Fibroblast of skin of right quadriceps (primary cell): ENCODE measurements around the gene GNE.
"Not testable (repeated sequence)": the region's sequence is repeated elsewhere in the genome, so short reads cannot be mapped to it uniquely, and the experiment has no call there.

Source experiments
- DNase-seq: peaks from one replicate; pipeline ENCODE4 v3.0.0-alpha.2; 2013

Gene GNE

GRCh38 chr9:36258208-36258995, at the start of gene GNE:
GNE (minus strand) TSS chr9:36258448; CDS start chr9:36249355, 9,093 bp downstream.
- peak; percentile 96 for DNase-seq

GRCh38 chr9:36306471-36307306, 48.4 kb upstream of the GNE start:
- DNase-seq: no peak

GRCh38 chr9:36304366-36304765, 46.1 kb upstream of the GNE start:
- DNase-seq: not testable (repeated sequence)

- no peak for DNase-seq
Observed at GRCh38 chr9:36301227-36301626, 43.0 kb upstream of the GNE start.

- DNase-seq: peak; percentile 85
Observed at GRCh38 chr9:36298566-36298965, 40.3 kb upstream of the GNE start.

GRCh38 chr9:36297798-36298197, 39.5 kb upstream of the GNE start:
- no peak for DNase-seq

- not testable (repeated sequence) for DNase-seq
Observed at GRCh38 chr9:36294996-36295395, 36.7 kb upstream of the GNE start.

- DNase-seq: no peak
Observed at GRCh38 chr9:36293918-36294317, 35.7 kb upstream of the GNE start.

GRCh38 chr9:36293171-36293570, 34.9 kb upstream of the GNE start:
- no peak for DNase-seq

- no peak for DNase-seq
Observed at GRCh38 chr9:36292641-36293040, 34.4 kb upstream of the GNE start.

- no peak for DNase-seq
Observed at GRCh38 chr9:36290996-36291395, 32.7 kb upstream of the GNE start.

- DNase-seq: no peak
Observed at GRCh38 chr9:36289836-36290435, 31.7 kb upstream of the GNE start.

GRCh38 chr9:36288070-36288469, 29.8 kb upstream of the GNE start:
- DNase-seq: no peak

- no peak for DNase-seq
Observed at GRCh38 chr9:36286388-36286787, 28.1 kb upstream of the GNE start.

GRCh38 chr9:36284226-36284625, 26.0 kb upstream of the GNE start:
- DNase-seq: peak; percentile 13

GRCh38 chr9:36282275-36282674, 24.0 kb upstream of the GNE start:
- no peak for DNase-seq

GRCh38 chr9:36280989-36281388, 22.7 kb upstream of the GNE start:
- no peak for DNase-seq

- no peak for DNase-seq
Observed at GRCh38 chr9:36278243-36278642, 20.0 kb upstream of the GNE start.

GRCh38 chr9:36276781-36277181, 18.5 kb upstream of the GNE start:
- peak; percentile 80 for DNase-seq

- no peak for DNase-seq
Observed at GRCh38 chr9:36276254-36276653, 18.0 kb upstream of the GNE start.

GRCh38 chr9:36275060-36275459, 16.8 kb upstream of the GNE start:
- no peak for DNase-seq

- DNase-seq: not testable (repeated sequence)
Observed at GRCh38 chr9:36273354-36273753, 15.1 kb upstream of the GNE start.

- DNase-seq: peak; percentile 66
Observed at GRCh38 chr9:36268007-36268427, 9.8 kb upstream of the GNE start.

GRCh38 chr9:36264896-36265295, 6.6 kb upstream of the GNE start:
- no peak for DNase-seq
